HFFc6 (cell line): Measurements from ENCODE around the gene GSG1L. TPM values are rescaled to one million over a fixed set of nuclear protein-coding genes. Genes with fewer than 3 reads are reported as not detected.

Experiments used
- DNase-seq: peaks from one replicate; pipeline ENCODE4 v3.0.0-alpha.2; 2018
- H3K27ac Mint-ChIP-seq: 2 replicates; pipeline ENCODE4 v1.8.0; 2020; ENCODE audit warnings: mild to moderate bottlenecking, mixed read lengths
- H3K27me3 Mint-ChIP-seq: 2 replicates; pipeline ENCODE4 v1.8.0; 2021; ENCODE audit warnings: mild to moderate bottlenecking, moderate library complexity, mixed read lengths; ENCODE audit not compliant: insufficient read depth
- H3K36me3 Mint-ChIP-seq: 2 replicates; pipeline ENCODE4 v1.8.0; 2021; ENCODE audit warnings: low read depth, mixed read lengths
- H3K4me1 Mint-ChIP-seq: 2 replicates; pipeline ENCODE4 v1.8.0; 2020; ENCODE audit warnings: low read depth, mixed read lengths
- H3K4me3 Mint-ChIP-seq: 2 replicates; pipeline ENCODE4 v1.8.0; 2020; ENCODE audit warnings: mild to moderate bottlenecking, moderate library complexity, mixed read lengths
- H3K9me3 Mint-ChIP-seq: 2 replicates; pipeline ENCODE4 v1.8.0; 2020; ENCODE audit warnings: mild to moderate bottlenecking, mixed read lengths
- CTCF ChIP-seq: fragments of 200-600 bp; sonication (generic); IDR thresholded peaks from 2 replicates; pipeline ENCODE4 v1.5.0; 2021; ENCODE audit warnings: antibody characterized with exemption, mild to moderate bottlenecking
- total RNA-seq, 6 experiments: library from RNA; stranded (reverse); fragmentation: NEBNext Ultra II Directional; extraction: Animal tissue kit (Norgen Biotek cat#: 25700); gene quantifications; 2 replicates in 1 of 6; 3 replicates in 5 of 6; pipeline ENCODE4 v1.2.3, GENCODE V29; 2021

The GSG1L gene
- total RNA-seq, 6 experiments from 2014 or later: not detected

- Mint-ChIP-seq H3K27me3 (peaks cover 2% of the 10 kb centered on the region; the same call in 1 of the 2 replicates), H3K9me3 (no peaks in the 10 kb centered on the region), H3K36me3 (no peaks in the 10 kb centered on the region), H3K4me3 (no peak overlapping the region), H3K4me1 (no peaks in the 10 kb centered on the region; the same call in 1 of the 2 replicates), H3K27ac (no peak overlapping the region)
- DNase-seq: no peak
- TF ChIP-seq CTCF: no peak
Observed at GRCh38 chr16:27777527-27777926, 286.0 kb downstream of the GSG1L start.

GRCh38 chr16:27776556-27777225 lies 286.8 kb downstream of the GSG1L start:
- H3K27ac Mint-ChIP-seq: no peak overlapping the region
- H3K36me3 Mint-ChIP-seq: no peaks in the 10 kb centered on the region
- H3K9me3 Mint-ChIP-seq: no peaks in the 10 kb centered on the region
- no peak overlapping the region for H3K4me3 Mint-ChIP-seq
- TF ChIP-seq CTCF: no peak
- no peaks in the 10 kb centered on the region; the same call in 1 of the 2 replicates for H3K4me1 Mint-ChIP-seq
- peaks cover 2% of the 10 kb centered on the region; the same call in 1 of the 2 replicates for H3K27me3 Mint-ChIP-seq
- DNase-seq: no peak

DNA sequence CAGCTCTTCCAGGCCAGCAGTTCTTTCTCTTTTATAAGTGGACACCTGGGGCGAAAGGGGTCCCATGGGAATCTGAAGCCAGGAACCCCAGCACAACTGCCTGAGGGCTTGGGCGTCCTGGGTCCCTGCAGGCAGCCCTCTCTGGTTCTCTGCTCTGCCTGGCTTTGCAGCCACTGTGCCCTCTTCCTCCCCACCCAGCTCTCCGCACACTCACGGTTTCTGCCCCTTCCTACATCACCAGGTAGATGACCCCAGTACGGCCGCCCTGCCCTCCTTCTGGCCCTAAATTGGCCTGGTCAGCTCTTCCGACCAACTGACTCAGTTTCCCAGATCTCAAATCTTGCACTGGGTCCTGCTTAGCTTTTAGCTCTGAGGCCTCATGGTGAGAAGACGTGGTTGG lies 288.3 kb downstream of the GSG1L start:
- Mint-ChIP-seq H3K36me3 (no peaks in the 10 kb centered on the region), H3K27ac (no peak overlapping the region), H3K27me3 (no peaks in the 10 kb centered on the region), H3K4me3 (no peak overlapping the region; the same call in 1 of the 2 replicates), H3K9me3 (no peaks in the 10 kb centered on the region), H3K4me1 (peaks cover 12% of the 10 kb centered on the region)
- TF ChIP-seq CTCF: no peak
- DNase-seq: no peak

DNA sequence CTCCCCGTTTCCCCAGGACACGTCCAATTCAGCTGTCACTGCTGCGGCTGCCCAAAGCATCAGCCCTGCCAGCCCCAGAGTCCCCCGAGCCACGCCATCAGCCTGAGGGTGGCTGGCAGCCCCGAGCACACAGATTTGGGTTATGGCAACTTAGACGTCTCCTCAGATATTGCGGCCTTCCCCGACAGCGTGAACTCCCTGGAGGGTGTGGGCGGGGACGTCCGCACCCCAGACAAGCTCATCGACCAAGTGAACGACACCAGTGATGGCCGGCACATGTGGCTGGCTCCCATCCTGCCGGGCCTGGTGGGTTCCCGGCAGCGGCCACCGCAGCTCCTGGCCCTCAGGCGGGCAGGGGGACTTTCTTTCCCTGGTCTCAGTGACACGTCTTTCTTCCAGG lies 288.7 kb downstream of the GSG1L start:
- Mint-ChIP-seq H3K36me3 (no peaks in the 10 kb centered on the region), H3K4me3 (no peak overlapping the region), H3K27ac (no peak overlapping the region), H3K4me1 (peaks cover 16% of the 10 kb centered on the region), H3K27me3 (no peaks in the 10 kb centered on the region), H3K9me3 (no peaks in the 10 kb centered on the region)
- no peak for DNase-seq
- TF ChIP-seq CTCF: no peak

DNA sequence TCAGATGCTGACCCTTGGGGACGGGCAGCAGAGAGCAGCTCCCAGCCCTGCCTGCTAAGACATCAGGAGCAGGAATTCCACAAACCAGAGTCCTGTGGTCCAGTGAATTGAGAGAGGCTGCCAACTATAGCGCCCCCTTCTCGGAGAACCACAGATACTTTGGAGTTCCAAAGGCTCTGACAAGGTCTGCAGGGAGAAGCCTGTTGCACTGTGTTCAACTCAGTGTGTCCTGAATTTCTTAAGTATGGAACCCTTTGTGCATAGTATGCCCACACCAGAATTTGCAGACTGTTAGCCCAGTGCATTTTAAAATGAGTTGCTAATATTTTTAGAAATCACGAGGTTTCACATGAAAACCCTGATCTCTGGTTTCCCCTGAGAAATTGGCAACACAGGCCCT lies 290.2 kb downstream of the GSG1L start:
- H3K9me3 Mint-ChIP-seq: no peaks in the 10 kb centered on the region
- peaks cover 28% of the 10 kb centered on the region for H3K4me1 Mint-ChIP-seq
- H3K36me3 Mint-ChIP-seq: no peaks in the 10 kb centered on the region
- no peak overlapping the region for H3K27ac Mint-ChIP-seq
- TF ChIP-seq CTCF: no peak; the same call in 1 of the 2 replicates
- no peak overlapping the region for H3K4me3 Mint-ChIP-seq
- DNase-seq: no peak
- no peaks in the 10 kb centered on the region for H3K27me3 Mint-ChIP-seq
